IMR-90 (cell line): ENCODE measurements around the gene SDS.

ENCODE experiments used
- BHLHE40 ChIP-seq: fragments of 150-350 bp; IDR thresholded peaks from 2 replicates; pipeline ENCODE4 v1.6.1; 2016; ENCODE audit warnings: mild to moderate bottlenecking, low read depth, low read length
- CTCF ChIP-seq: conservative IDR thresholded peaks from 2 replicates; pipeline ENCODE4 v1.5.1; 2012; ENCODE audit warnings: mild to moderate bottlenecking, low read depth, low read length, improper control_type of control experiment
- FOS ChIP-seq: fragments of 150-350 bp; IDR thresholded peaks from 2 replicates; pipeline ENCODE4 v1.6.1; 2016; ENCODE audit warnings: low read depth, low read length
- MAFK ChIP-seq: IDR thresholded peaks from 2 replicates; pipeline ENCODE4 v1.6.1; 2012; ENCODE audit warnings: low read depth, low read length, improper control_type of control experiment
- MXI1 ChIP-seq: IDR thresholded peaks from 2 replicates; pipeline ENCODE4 v1.6.1; 2012; ENCODE audit warnings: low read depth, mild to moderate bottlenecking, low read length, moderate library complexity, borderline replicate concordance
- NFE2L2 ChIP-seq: fragments of 150-350 bp; IDR thresholded peaks from 2 replicates; pipeline ENCODE4 v1.6.1; 2016; ENCODE audit warnings: low read depth, mild to moderate bottlenecking, low read length
- POLR2A ChIP-seq: IDR thresholded peaks from 2 replicates; pipeline ENCODE4 v1.6.1; 2012; ENCODE audit warnings: mild to moderate bottlenecking, low read depth, low read length
- RAD21 ChIP-seq: IDR thresholded peaks from 2 replicates; pipeline ENCODE4 v1.6.1; 2012; ENCODE audit warnings: low read length, improper control_type of control experiment
- RCOR1 ChIP-seq: IDR thresholded peaks from 2 replicates; pipeline ENCODE4 v1.6.1; 2012; ENCODE audit warnings: mild to moderate bottlenecking, low read length, improper control_type of control experiment; ENCODE audit not compliant: insufficient replicate concordance
- RFX5 ChIP-seq: IDR thresholded peaks from 2 replicates; pipeline ENCODE4 v1.8.0; 2012; ENCODE audit warnings: low read depth, mild to moderate bottlenecking, low read length, moderate library complexity
- SMC3 ChIP-seq: fragments of 150-350 bp; IDR thresholded peaks from 2 replicates; pipeline ENCODE4 v1.6.1; 2016; ENCODE audit warnings: low read depth, mild to moderate bottlenecking, antibody characterized with exemption, low read length, moderate library complexity
- USF2 ChIP-seq: fragments of 150-350 bp; IDR thresholded peaks from 2 replicates; pipeline ENCODE4 v1.6.1; 2017; ENCODE audit warnings: mild to moderate bottlenecking, antibody characterized with exemption, low read length, low read depth

- TF ChIP-seq BHLHE40, result no peak
- no peak for TF ChIP-seq CTCF
- TF ChIP-seq POLR2A, result no peak
- no peak for TF ChIP-seq RAD21
- no peak for TF ChIP-seq MAFK
- no peak for TF ChIP-seq MXI1
- TF ChIP-seq SMC3, result no peak
- no peak for TF ChIP-seq USF2
- TF ChIP-seq RCOR1, result no peak
- TF ChIP-seq NFE2L2, result no peak
- no peak for TF ChIP-seq FOS
- TF ChIP-seq RFX5, result no peak
Observed at GRCh38 chr12:113439301-113439597, 35.6 kb upstream of the SDS start.
